ENCODE measurements around the gene TSPAN10.
A peak's percentile ranks its signal among the peaks of the same experiment; 100 is the strongest.

TSPAN10 gene

DNA sequence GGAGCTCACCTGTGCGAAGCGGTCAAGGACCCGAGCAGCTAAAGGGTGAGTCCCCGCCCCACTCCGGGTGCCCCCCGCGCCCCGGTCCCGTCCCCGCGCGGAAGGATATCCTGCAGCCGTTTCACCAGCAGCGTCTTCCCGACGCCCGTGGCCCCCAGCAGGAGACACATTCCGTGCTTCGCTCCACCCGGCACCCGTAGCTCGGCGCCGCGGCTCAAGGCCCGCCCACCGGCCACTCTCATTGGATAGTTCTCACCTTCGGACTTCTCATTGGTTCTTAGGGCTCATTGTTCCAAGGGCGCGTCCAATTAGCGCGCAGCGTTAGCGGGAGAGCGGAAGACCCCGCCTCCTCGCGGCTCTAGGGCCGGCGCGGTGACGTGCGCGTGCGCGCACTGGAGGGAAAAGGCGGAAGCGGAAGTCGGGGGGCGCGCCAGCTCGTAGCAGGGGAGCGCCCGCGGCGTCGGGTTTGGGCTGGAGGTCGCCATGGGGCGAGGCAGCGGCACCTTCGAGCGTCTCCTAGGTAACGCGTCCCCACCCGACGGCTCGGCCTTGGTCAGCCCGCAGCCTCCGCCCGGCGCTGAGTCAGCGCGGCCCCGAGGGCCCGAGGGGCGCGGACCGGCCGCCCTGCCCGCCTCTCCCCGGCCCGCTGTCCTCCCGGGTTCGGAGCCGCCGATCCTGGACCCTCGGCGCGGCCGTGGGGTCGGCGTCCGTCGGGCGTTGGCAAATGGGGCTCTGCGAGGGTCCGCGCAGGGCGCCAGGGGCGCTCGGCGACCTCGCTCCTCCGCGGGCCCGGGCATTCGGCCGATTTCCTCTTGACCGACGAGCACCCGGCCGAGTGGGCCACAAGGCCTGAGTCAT is 46.8 kb downstream of the TSPAN10 start, which contains the start of the genes ARL16 and HGS:
TSS of gene ARL16 (minus strand) at position 214 of the 858 bp plus-strand sequence. CDS start at position 170, 44 bp downstream.
TSS of gene HGS (plus strand) at position 428 of the 858 bp plus-strand sequence. CDS start at position 484, 56 bp downstream.
- Histone ChIP-seq H3K36me3 (peaks cover 63% of the 10 kb centered on the region), H3K27me3 (no peaks in the 10 kb centered on the region), H3K9me3 (no peaks in the 10 kb centered on the region), H3K9ac (peak within 1 kb of the TSS; percentile 99), H4K20me1 (peaks cover 59% of the 10 kb centered on the region), H3K4me1 (peaks cover 56% of the 10 kb centered on the region), H3K4me3 (peak within 1 kb of the TSS; percentile 96), H3K27ac (peak within 1 kb of the TSS; percentile 95), H3K4me2 (peak within 1 kb of the TSS; percentile 97)
- no peak for TF ChIP-seq Cebpa-rat (IDR thresholded peaks at IDR 0.05)

- Histone ChIP-seq H3K27me3 (no peaks in the 10 kb centered on the region), H3K9me3 (no peaks in the 10 kb centered on the region), H3K9ac (peak overlapping the region; percentile 93), H4K20me1 (peaks cover 66% of the 10 kb centered on the region), H3K36me3 (peaks cover 63% of the 10 kb centered on the region), H3K4me3 (peak overlapping the region; percentile 96), H3K27ac (peak overlapping the region; percentile 90), H3K4me2 (peak overlapping the region; percentile 97), H3K4me1 (peaks cover 50% of the 10 kb centered on the region)
- TF ChIP-seq Cebpa-rat (IDR thresholded peaks at IDR 0.05) = no peak
Measured at GRCh38 chr17:81684442-81684911, 47.5 kb downstream of the TSPAN10 start.

DNA sequence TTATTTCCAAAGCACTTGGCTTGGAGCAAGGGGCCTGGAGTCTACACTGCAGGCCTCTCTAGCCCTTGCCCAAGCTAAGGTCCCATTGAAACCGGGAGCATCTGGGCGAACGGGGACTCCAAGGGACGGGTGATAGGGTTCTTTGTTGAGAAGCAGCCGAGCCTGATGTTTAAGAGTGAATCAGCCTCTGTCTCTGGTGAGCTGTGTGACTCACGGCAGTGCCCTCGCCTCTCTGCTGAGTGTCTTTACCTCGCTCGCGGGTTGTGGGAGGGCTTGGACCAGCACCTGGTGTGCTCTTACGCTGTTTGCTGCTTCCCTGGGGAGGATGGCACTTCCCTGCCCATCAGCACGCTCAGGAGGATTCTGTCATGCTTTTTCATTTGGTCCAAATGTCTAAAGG is 48.1 kb downstream of the TSPAN10 start:
- Histone ChIP-seq H3K36me3 (peaks cover 64% of the 10 kb centered on the region), H4K20me1 (peaks cover 72% of the 10 kb centered on the region), H3K4me1 (peaks cover 43% of the 10 kb centered on the region), H3K4me3 (peak overlapping the region; percentile 96), H3K4me2 (peak overlapping the region; percentile 97), H3K27ac (peak overlapping the region; percentile 90), H3K9ac (peak overlapping the region; percentile 93), H3K27me3 (no peaks in the 10 kb centered on the region), H3K9me3 (no peaks in the 10 kb centered on the region)
- TF ChIP-seq Cebpa-rat (IDR thresholded peaks at IDR 0.05) = no peak

GRCh38 chr17:81686614-81687013 is 49.6 kb downstream of the TSPAN10 start:
- Histone ChIP-seq H3K27me3 (no peaks in the 10 kb centered on the region), H3K27ac (no peak overlapping the region), H3K4me1 (peaks cover 28% of the 10 kb centered on the region), H3K4me3 (no peak overlapping the region), H3K9ac (no peak overlapping the region; the same call in 1 of the 2 replicates), H3K4me2 (no peak overlapping the region), H3K36me3 (peaks cover 65% of the 10 kb centered on the region), H4K20me1 (peaks cover 87% of the 10 kb centered on the region), H3K9me3 (no peaks in the 10 kb centered on the region)
- TF ChIP-seq Cebpa-rat (IDR thresholded peaks at IDR 0.05) = no peak

GRCh38 chr17:81687770-81688541 is 51.0 kb downstream of the TSPAN10 start:
- H3K9ac ChIP-seq = peak overlapping the region; percentile 34; the same call in 1 of the 2 replicates
- H3K4me3 ChIP-seq = no peak overlapping the region
- peaks cover 94% of the 10 kb centered on the region for H4K20me1 ChIP-seq
- H3K36me3 ChIP-seq = peaks cover 78% of the 10 kb centered on the region
- no peaks in the 10 kb centered on the region for H3K9me3 ChIP-seq
- H3K27me3 ChIP-seq = no peaks in the 10 kb centered on the region
- no peak overlapping the region for H3K27ac ChIP-seq
- TF ChIP-seq Cebpa-rat (IDR thresholded peaks at IDR 0.05) = no peak
- peaks cover 15% of the 10 kb centered on the region for H3K4me1 ChIP-seq
- no peak overlapping the region for H3K4me2 ChIP-seq

DNA sequence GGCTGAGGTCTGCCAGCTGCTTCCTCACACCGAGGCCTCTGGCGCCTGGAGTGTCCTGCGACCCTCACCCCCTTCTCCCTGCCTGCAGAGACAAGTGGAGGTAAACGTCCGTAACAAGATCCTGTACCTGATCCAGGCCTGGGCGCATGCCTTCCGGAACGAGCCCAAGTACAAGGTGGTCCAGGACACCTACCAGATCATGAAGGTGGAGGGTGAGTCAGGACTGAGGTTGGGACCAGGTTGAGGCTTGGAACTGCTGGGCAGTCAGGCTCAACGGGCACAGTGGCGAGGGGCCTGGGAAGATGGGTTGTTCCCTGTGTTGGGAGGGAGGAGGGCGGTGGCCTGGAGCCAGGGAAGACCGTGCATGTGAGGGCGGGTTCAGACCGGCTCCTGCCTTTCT is 51.6 kb downstream of the TSPAN10 start:
- TF ChIP-seq Cebpa-rat (IDR thresholded peaks at IDR 0.05) = no peak
- H3K27me3 ChIP-seq = no peaks in the 10 kb centered on the region
- H3K9me3 ChIP-seq = no peaks in the 10 kb centered on the region
- H3K27ac ChIP-seq = no peak overlapping the region
- H3K36me3 ChIP-seq = peaks cover 85% of the 10 kb centered on the region
- H4K20me1 ChIP-seq = peaks cover 95% of the 10 kb centered on the region
- H3K4me1 ChIP-seq = peaks cover 15% of the 10 kb centered on the region
- no peak overlapping the region for H3K4me2 ChIP-seq
- no peak overlapping the region for H3K4me3 ChIP-seq
- H3K9ac ChIP-seq = 0 out of 2 replicates have a peak overlapping the region, but pooled peaks have one; percentile 34

- no peak for TF ChIP-seq Cebpa-rat (IDR thresholded peaks at IDR 0.05)
- peaks cover 99% of the 10 kb centered on the region for H3K36me3 ChIP-seq
- H3K4me3 ChIP-seq = no peak overlapping the region
- H3K9me3 ChIP-seq = no peaks in the 10 kb centered on the region
- H4K20me1 ChIP-seq = peaks cover 99% of the 10 kb centered on the region
- H3K27ac ChIP-seq = no peak overlapping the region
- H3K4me1 ChIP-seq = peaks cover 8% of the 10 kb centered on the region
- 0 out of 2 replicates have a peak overlapping the region, but pooled peaks have one; percentile 15 for H3K9ac ChIP-seq
- H3K27me3 ChIP-seq = no peaks in the 10 kb centered on the region
- H3K4me2 ChIP-seq = no peak overlapping the region
Measured at GRCh38 chr17:81690066-81690465, 53.1 kb downstream of the TSPAN10 start.

DNA sequence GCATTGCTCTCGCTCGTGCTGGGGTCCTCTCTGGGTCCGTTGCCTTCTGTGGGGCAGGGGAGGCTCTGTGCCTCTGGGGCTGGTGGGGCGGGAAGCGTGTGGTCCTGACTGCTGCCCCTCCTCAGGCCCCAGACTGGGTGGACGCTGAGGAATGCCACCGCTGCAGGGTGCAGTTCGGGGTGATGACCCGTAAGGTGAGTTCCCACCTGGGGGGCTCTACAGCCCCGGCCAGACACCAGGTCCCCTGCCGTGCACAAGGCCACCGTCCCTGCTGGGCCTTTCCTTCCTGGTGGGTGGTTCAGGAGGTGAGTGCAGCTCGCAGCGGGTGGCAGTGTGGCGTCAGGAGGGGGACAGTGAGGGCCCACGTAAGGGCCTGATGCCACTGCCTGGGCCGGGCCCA is 53.6 kb downstream of the TSPAN10 start:
- Histone ChIP-seq H3K9ac (0 out of 2 replicates have a peak overlapping the region, but pooled peaks have one; percentile 15), H3K4me2 (no peak overlapping the region), H3K4me1 (peaks cover 3% of the 10 kb centered on the region), H3K27ac (no peak overlapping the region), H3K4me3 (no peak overlapping the region), H3K9me3 (no peaks in the 10 kb centered on the region), H4K20me1 (peaks cover 99% of the 10 kb centered on the region), H3K36me3 (peaks cover 100% of the 10 kb centered on the region), H3K27me3 (no peaks in the 10 kb centered on the region)
- TF ChIP-seq Cebpa-rat (IDR thresholded peaks at IDR 0.05) = no peak

- no peak for TF ChIP-seq Cebpa-rat (IDR thresholded peaks at IDR 0.05)
- Histone ChIP-seq H3K36me3 (peaks cover 100% of the 10 kb centered on the region), H3K4me1 (no peaks in the 10 kb centered on the region), H4K20me1 (peaks cover 99% of the 10 kb centered on the region), H3K4me2 (no peak overlapping the region), H3K27ac (no peak overlapping the region), H3K9ac (no peak overlapping the region), H3K4me3 (no peak overlapping the region), H3K27me3 (no peaks in the 10 kb centered on the region), H3K9me3 (no peaks in the 10 kb centered on the region)
Measured at GRCh38 chr17:81691196-81691595, 54.2 kb downstream of the TSPAN10 start.
